ENCODE data around the gene HSD11B2. TPM values are rescaled to one million over a fixed set of nuclear protein-coding genes. Genes with fewer than 3 reads are reported as not detected.
A peak's percentile ranks its signal among the peaks of the same experiment; 100 is the strongest.

HSD11B2 gene
- total RNA-seq, 1 experiment from 2014 or later, result 2.4 TPM

DNA sequence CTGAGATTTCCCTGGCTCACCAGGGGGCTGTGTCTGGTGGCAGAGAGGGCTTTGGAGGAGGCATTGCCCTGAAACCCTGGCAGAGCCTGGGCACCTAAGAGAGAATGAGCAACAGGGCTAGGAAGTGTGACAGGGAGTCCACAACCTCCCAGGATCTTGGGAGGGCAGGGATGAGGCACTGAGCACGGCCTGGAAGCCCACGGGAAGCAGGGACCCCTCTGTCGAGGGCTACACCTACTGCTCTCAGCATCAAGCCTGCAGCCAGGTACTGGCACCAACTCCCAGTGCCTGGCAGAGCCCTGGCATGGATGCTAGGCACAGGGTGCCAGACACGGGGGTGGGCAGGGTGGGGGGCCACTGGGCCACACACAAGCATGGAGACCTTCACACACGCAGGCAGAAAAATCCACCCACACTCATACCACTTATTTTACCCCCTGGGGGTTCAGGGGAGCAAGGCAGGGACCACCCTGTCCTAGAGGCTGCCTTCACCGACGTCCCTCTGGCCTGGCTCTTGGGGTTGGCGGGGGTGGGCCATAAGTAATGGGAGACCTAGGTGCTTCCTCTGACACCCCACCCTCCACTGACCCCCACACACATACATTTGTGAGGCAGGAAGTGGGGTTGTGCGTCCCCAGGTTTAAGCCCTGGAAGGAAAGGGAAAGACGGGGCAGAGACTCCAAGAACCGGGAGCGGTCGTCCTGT lies 970 bp upstream of the HSD11B2 start:
- H3K4me2 ChIP-seq (ENCODE audit: low read length), result peak overlapping the region; percentile 88
- peak overlapping the region; percentile 73 for H2AFZ ChIP-seq (ENCODE audit: low read length)
- DNase-seq, result no peak
- no peaks in the 10 kb centered on the region for H3K79me2 ChIP-seq (ENCODE audit: low read length)
- no peaks in the 10 kb centered on the region for H3K9me2 ChIP-seq (replicated peaks; ENCODE audit: low read length)
- peaks cover 3% of the 10 kb centered on the region for H3K4me1 ChIP-seq (ENCODE audit: insufficient read depth, low read length)
- intact Hi-C loops (cut with micrococcal nuclease), result no loop called here
- BruUV-seq (replicated peaks), result no TSS peak
- no peak overlapping the region for H3K27ac ChIP-seq (ENCODE audit: low read length)
- peak overlapping the region; percentile 54 for H3K9ac ChIP-seq (ENCODE audit: low read length)
- TF ChIP-seq EZH2phosphoT487 (IDR thresholded peaks at IDR 0.05; ENCODE audit: borderline replicate concordance, low read length), result no peak
- TF ChIP-seq, protein P1, sequence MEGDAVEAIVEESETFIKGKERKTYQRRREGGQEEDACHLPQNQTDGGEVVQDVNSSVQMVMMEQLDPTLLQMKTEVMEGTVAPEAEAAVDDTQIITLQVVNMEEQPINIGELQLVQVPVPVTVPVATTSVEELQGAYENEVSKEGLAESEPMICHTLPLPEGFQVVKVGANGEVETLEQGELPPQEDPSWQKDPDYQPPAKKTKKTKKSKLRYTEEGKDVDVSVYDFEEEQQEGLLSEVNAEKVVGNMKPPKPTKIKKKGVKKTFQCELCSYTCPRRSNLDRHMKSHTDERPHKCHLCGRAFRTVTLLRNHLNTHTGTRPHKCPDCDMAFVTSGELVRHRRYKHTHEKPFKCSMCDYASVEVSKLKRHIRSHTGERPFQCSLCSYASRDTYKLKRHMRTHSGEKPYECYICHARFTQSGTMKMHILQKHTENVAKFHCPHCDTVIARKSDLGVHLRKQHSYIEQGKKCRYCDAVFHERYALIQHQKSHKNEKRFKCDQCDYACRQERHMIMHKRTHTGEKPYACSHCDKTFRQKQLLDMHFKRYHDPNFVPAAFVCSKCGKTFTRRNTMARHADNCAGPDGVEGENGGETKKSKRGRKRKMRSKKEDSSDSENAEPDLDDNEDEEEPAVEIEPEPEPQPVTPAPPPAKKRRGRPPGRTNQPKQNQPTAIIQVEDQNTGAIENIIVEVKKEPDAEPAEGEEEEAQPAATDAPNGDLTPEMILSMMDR (conservative IDR thresholded peaks at IDR 0.05; ENCODE audit: low read depth, low read length), result no peak
- TF ChIP-seq EZH2 (IDR thresholded peaks at IDR 0.05; ENCODE audit: low read length, unreplicated experiment), result no peak
- H3K9me3 ChIP-seq (ENCODE audit: low read length), result no peaks in the 10 kb centered on the region
- H3F3A ChIP-seq (ENCODE audit: low read length, unreplicated experiment), result no peaks in the 10 kb centered on the region
- H3K27me3 ChIP-seq (ENCODE audit: low read length), result no peaks in the 10 kb centered on the region
- ATAC-seq, result no peak
- no peaks in the 10 kb centered on the region for H4K20me1 ChIP-seq (ENCODE audit: low read length)
- H3K4me3 ChIP-seq (ENCODE audit: low read length), result peak overlapping the region; percentile 68
- POLR2A ChIA-PET (ENCODE audit: unreplicated experiment), result no interaction called here
- H3K36me3 ChIP-seq (ENCODE audit: low read depth, low read length), result no peaks in the 10 kb centered on the region
- CTCF ChIA-PET, result no interaction called here

DNA sequence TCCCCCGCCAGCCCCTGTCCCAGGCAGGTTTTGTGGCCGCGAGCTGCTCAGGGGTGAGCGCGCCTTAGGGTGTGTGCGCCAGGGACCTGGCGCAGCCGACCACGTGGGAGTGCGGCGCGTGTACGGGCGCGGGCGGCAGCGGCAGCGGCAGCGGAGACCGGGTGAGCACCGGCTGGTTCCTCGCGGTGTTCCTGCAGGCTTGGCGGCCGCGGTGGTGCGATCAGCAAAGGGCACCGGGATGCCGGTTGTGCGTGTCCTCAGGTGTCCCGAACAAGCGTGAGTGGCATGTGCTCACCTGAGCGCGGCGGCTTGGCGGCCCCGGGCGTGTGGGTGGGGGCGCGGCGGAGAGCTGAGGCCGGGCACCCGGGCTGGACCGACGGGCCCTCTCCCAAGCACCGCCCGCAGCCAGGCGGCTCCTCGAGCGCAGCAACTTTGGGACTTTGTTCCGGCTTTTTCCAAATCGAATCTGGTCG lies 381 bp upstream of the HSD11B2 start:
- Histone ChIP-seq H3K4me1 (ENCODE audit: insufficient read depth, low read length) (peaks cover 3% of the 10 kb centered on the region), H3K9me2 (replicated peaks; ENCODE audit: low read length) (no peaks in the 10 kb centered on the region), H3K27ac (ENCODE audit: low read length) (no peak overlapping the region), H3F3A (ENCODE audit: low read length, unreplicated experiment) (no peaks in the 10 kb centered on the region), H3K9me3 (ENCODE audit: low read length) (no peaks in the 10 kb centered on the region), H3K36me3 (ENCODE audit: low read depth, low read length) (no peaks in the 10 kb centered on the region), H2AFZ (ENCODE audit: low read length) (peak overlapping the region; percentile 73), H3K4me3 (ENCODE audit: low read length) (peak overlapping the region; percentile 68), H3K79me2 (ENCODE audit: low read length) (no peaks in the 10 kb centered on the region), H3K27me3 (ENCODE audit: low read length) (no peaks in the 10 kb centered on the region), H3K9ac (ENCODE audit: low read length) (peak overlapping the region; percentile 54), H4K20me1 (ENCODE audit: low read length) (no peaks in the 10 kb centered on the region), H3K4me2 (ENCODE audit: low read length) (peak overlapping the region; percentile 88)
- TF ChIP-seq EZH2phosphoT487 (IDR thresholded peaks at IDR 0.05; ENCODE audit: borderline replicate concordance, low read length) (peak; percentile 63), EZH2 (IDR thresholded peaks at IDR 0.05; ENCODE audit: low read length, unreplicated experiment) (no peak)
- TF ChIP-seq, protein P1 (conservative IDR thresholded peaks at IDR 0.05; ENCODE audit: low read depth, low read length), result no peak
- DNase-seq, result peak; percentile 29
- intact Hi-C loops (cut with micrococcal nuclease), result no loop called here
- BruUV-seq (replicated peaks), result no TSS peak
- ATAC-seq, result peak; percentile 37
- CTCF ChIA-PET, result interaction anchor here (0.5 to 0.8 kb wide), 2 partner anchors 25 to 83 kb away, joined by 3 to 4 read pairs; no protein-coding TSS in a partner anchor
- POLR2A ChIA-PET (ENCODE audit: unreplicated experiment), result no interaction called here
